Stimulated activated CD4-positive, alpha-beta T cell treated with anti-CD3 and anti-CD28 coated beads, Interleukin-1b, Interleukin-23, amount 100 ng/mL, for 4 hours (primary cell): ENCODE measurements around the gene STOML1.

Experiments used
- DNase-seq, 2 donors: peaks; one replicate each; pipeline ENCODE4 v3.0.0-alpha.2; 2020; ENCODE audit warnings: low read depth in 2 of 2

STOML1 gene, protein sequence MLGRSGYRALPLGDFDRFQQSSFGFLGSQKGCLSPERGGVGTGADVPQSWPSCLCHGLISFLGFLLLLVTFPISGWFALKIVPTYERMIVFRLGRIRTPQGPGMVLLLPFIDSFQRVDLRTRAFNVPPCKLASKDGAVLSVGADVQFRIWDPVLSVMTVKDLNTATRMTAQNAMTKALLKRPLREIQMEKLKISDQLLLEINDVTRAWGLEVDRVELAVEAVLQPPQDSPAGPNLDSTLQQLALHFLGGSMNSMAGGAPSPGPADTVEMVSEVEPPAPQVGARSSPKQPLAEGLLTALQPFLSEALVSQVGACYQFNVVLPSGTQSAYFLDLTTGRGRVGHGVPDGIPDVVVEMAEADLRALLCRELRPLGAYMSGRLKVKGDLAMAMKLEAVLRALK

DNA sequence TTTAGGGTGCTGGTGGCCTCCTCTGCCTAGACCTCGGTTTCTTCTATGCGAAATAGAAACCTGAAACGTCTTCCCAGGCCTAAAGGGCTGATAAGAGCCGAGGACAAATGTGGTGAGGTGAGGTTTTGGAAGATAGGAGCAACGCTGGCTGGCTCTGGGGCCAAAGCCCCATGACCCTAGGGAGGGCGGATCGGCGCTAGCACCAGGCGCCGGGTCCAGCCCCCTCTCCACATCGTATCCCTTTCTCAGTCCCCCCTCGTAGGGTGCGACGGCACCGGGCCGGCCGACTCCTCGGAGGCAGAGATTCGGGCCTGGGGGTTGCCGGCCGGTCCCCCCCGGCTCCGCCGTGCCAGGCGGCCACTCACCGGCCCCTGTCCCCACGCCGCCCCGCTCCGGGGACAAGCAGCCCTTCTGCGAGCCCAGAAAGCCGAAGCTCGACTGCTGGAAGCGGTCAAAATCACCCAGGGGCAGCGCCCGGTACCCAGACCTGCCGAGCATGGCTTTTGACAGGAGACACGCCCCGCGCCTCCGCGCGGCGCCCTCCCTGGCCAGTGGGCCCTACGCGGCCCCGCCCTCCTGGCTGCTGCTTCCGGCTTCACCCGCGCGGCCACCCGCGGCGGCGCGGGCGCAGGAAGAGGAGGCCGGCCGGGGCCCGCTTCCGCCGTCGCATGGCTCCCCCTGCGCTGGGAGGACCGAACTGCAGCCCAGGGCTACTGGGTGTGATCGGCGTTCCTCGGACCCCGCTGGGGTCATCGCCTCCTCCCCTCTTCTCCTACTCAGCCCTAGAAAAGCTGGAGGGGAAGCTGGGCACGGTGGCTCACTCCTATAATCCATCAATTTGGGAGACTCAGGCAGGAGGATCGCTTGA, at the start of gene STOML1:
Gene STOML1, minus strand, starts transcription at position 570 of the 868 bp plus-strand sequence. Its CDS starts 72 bp downstream, at position 498.
- peak; percentile 93 to 98 for DNase-seq

DNA sequence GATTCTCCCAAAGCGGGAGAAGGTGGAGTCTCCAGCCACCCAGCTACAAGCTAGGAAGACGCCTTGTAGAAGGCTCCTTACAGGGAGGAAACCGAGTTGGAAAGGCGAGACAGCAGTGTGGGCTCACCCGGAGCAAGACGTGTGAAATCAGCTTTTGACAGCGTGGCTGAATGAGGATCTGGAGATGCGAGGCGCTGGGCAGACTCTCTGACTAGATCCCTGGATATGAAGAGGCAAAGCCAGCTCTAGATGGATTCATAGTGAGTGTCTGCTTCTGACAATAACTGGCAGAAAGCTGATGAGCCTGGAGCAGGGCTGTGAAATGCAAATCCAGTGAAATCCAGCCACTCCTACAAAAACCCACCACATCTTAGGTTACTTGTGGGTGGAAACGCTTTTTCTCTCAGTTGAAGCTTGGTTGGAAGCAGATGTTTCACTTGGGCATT, 49.2 kb upstream of the STOML1 start:
- no peak for DNase-seq

DNA sequence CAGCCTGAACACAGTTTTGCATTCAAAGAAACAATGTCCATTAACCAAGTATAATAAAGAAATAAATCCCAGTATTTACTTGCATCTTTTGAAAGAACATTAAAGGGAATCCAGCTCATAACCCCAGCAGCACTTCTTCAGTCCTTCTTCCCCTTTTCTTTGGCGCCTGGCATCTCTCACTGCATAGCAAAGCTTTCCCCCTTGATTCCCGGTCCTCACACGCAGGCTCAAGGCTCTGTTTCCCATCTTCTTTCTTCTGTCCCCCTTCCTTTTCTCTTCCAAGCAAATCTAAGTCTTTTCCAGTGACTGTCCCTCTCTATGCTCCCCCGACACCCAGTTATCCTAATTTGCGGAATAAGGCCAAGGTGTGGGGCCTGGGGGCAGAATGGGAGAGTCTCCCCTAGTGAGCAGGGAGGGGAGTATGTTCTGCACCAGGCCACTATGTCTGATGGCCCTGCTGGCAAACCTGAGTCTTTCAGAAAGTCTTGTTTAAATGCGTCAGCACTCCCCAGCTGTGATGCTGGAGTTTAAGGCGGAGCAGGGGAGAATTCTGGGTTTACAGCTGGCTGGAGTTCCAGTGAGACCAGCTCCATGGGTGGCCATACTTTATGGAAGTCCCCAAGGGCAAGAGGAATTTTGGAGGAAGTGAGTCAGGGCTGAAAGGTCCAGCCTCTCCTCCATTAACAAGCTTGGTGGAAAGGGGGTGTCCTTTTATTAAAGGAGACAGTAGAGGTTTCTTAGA, 48.2 kb upstream of the STOML1 start:
- DNase-seq, result no peak

DNA sequence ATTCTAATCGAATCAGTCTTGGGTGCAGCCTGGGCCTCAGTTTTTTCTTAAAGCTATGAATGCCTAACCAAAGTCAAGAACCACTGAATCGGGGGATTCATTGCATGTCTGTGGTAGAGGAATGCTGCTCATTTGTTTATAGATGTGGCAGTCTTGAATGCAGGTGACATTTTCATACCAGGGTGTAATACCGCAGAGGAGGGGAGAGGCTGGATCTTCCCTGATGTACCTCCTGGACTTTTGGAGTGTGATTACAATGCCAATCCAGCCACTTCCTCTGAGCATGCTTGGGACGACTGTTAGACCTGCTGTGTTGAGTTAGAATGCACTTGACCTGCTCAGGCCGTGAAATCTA, 47.5 kb upstream of the STOML1 start:
- no peak for DNase-seq

DNA sequence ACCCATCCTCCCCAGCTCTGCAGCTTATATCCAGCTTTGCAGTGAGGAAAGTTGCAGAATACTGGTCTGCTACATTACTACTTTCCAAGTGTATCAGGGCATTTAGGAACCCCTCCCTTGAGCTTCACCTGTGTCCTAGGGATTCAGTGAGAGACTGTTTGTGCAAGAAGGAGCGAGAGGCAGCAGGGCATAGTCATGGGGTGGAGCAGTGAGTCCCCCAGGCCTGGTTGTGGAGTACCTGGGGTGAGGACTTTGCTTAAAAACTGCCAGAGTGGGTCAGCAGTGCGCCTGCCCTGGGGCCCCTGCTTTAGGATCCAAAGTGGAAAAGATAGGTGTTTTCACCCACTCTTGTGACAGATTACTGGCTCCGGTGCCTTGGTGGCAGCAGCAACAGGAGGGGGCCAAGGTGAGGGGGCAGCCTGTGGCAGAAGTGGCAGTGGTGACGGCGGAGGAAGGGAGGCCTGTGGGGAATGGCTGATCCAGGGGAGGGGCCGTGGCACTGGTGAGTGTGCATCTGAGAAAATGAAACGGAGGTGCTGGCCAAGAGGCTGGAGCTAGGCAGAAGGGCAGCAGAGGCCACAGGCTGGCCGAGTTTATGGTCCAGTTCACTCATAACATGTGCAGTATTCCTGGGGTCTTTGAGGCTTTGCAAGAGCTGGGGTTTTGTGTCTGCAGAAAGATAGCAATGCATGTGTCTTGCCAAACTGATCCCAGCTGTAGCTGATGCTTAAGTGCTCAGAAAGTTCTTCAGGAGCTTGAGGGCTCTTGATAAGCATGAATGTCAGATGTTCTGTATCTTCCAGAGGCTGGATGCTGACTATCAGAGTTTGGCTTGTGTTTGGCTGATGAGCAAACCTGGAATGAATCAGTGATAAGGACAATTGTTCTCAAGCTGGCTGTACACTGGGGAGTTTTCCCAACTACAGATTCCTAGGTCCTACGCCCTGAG, 46.9 kb upstream of the STOML1 start:
- DNase-seq, result no peak

DNA sequence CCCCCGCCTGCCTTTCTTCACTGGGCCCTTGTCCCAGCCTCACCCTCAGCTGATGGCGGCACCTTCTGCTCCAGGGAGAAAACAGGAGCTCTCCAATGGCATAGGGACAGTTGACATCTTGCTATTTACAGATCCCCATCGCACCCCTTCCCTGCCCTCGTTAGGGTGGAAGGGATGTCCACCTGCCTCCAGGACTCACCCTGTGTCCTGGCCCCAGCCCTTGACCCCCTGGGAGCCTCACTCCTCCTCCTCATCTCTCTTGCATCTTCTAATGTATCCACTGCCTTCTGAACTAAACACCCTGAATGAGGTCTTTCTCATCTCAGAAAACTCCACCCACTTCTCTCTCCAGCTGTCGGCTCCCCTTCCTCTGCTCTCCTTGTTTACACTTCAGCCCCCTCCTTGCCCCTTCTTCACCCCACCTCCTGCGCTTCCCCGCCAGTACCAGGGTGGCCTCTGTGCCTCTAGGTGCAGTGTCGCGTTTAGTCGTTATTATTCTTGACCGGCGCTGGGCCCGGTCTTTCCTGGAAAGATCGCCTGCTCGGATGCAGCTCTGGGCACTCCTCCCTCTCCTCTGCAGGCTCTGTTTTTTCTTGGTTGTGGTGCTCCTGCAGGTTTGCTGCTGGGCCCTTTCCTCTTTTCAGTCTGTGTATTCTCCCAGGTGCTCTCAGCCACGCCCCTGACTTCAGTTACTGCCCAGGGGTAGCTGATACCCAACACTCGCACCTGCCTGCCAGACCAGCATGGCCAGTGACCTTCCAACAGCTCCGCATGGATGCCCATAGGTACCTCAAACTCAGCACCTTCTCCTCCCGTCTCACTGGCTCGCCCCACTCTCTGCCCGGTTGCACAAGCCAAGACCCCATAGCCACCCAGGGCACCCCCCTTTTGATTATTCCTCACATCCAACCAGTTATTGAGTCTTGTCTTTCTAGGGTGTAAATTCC, 45.3 kb upstream of the STOML1 start:
- no peak for DNase-seq

DNA sequence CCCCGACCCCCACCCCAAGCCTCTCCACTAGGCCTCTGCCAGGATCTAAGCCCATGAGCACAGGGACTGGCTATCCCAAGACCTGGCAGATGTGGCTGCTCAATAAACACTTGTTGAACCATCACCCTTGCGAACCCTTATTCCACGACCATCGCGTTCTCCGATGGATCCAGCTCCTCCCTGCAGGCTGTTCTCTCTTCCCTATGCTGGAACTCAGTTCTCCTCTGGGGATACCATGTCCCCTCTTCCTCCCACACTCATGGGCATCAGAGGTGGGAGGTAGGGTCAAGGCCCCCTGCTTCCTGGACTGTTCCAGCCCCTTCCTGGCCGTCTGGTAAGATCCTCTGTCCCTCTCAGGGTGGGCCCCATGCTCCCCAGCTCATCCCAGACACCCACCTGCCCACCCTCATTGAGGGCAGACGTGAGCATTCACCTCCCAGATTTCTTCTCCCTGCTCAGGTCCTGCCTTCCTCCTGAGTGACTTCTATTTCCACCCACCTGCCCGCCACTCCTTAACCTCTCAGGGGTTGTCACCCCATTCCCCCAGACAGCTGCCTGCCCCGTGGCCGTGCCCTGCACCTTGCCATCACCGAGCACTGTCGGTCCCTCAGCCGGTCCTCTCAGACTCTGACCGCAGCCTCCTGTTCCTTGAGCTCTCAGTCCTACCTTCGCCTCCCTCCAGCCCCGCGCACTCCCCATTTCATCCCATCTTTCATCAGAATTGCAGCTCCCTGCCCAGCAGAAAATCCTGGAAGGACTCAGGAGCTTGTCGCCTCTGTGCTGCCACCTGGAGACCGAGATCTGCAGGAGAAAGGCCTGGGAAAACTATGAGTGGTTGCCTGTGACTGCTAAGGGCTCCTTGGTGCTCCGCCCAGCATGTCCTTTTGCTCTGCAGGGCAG, 44.4 kb upstream of the STOML1 start:
- no peak for DNase-seq

DNA sequence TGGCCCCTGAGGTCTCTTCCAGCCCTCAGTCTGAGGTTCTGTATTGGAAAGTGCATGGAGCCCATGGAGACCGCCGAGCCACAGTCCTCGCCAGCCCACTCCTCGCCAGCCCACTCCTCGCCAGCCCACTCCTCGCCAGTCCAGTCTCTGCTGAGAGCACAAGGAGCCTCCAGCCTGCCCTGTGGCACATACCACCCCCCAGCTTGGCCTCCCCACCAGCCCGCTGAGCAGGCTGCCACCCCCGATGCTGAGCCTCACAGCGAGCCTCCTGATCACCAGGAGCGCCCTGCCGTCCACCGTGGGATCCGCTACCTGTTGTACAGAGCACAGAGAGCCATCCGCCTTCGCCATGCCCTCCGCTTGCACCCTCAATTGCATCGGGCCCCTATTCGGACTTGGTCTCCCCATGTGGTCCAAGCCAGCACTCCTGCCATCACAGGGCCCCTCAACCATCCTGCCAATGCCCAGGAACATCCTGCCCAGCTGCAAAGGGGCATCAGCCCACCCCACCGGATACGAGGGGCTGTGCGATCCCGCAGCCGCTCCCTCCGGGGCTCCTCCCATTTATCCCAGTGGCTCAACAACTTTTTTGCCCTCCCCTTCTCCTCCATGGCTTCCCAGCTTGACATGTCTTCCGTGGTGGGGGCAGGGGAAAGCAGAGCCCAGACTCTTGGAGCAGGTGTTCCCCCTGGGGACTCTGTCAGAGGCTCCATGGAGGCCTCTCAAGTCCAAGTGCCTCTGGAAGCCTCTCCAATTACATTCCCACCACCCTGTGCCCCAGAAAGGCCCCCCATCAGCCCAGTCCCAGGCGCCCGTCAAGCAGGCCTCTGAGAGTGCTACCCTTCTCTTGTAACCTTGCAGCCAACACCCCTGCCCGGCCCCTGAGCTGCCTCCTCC, 43.3 kb upstream of the STOML1 start:
- no peak for DNase-seq

DNA sequence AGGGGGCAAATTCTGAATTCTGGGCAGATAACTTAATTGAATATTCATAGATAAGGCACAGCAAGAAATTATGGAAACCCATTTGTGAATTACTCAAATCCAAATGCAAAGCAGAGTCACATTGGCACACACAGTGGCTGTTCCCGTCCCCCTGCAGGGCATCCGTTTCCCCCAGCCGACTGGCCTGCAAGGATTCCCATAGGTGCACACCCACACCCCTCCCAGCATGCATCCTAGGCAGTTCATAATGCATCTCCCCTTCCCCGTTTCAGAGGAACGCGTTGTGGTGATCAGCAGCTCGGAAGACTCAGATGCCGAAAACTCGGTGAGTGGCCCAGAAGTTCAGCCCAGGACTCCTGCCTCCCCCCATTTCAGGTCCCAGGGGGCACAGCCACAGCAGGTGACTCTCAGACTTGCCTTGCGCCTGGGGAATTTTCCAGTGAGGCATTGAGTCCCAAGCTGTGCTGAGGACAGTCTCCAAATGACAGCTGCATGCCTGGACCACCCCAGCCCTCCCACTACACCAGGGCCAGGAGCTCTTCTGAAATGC, 42.2 kb upstream of the STOML1 start:
- no peak for DNase-seq

DNA sequence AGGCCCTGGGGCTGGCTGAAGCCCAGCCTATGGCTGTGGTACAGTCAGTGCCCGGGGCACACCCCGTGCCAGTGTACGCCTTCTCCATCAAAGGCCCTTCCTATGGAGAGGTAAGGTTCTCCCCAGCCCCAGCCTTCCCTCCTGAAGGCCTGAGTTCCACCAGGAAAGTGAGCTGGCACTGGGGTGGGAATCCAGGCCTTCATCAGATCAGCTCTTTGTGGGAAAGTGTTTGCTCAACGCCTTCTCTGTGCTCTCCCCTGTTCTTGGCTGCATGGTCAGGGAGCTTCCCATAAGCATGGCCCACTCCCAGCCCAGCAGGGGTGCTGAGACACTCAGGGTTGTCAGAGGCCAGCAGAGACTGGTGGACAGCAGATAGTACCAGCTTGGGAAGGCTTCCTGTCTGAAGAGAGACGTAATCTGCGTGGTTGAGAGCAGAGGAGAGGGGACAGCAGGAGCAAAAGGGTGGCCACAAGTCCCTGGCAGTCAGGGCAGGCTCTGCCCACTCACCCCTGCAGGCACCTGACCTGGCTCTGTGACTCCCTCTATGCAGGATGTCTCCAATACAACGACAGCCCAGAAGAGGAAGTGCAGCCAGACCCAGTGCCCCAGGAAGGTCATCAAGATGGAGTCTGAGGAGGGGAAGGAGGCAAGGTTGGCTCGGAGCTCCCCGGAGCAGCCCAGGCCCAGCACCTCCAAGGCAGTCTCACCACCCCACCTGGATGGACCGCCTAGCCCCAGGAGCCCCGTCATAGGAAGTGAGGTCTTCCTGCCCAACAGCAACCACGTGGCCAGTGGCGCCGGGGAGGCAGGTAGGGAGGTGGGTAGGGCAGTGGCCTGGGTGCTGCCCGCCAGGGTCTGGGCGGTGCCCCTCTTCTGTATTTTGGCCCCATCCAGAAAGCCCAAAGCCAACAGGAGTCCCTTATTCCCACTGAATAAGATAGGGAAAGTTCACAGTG, 40.8 kb upstream of the STOML1 start:
- DNase-seq, result no peak

DNA sequence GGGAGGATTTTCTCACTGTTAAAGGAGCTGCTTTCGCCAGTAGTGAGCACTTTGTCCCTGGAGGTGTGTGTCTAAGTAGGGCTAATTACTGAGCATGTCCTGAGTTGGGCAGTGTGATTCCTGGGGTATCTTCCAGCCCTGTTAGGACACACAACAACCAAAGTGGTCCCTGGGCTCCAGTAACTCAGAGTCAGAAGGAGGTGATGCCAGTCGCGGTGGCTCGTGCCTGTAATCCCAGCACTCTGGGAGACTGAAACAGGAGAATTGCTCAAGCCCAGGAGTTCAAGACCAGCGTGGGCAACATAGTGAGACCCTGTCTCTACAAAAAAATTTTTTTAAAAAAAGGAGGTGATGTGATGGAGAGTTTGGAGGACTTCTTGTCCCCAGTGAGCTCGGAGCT, 40.0 kb upstream of the STOML1 start:
- no peak for DNase-seq

DNA sequence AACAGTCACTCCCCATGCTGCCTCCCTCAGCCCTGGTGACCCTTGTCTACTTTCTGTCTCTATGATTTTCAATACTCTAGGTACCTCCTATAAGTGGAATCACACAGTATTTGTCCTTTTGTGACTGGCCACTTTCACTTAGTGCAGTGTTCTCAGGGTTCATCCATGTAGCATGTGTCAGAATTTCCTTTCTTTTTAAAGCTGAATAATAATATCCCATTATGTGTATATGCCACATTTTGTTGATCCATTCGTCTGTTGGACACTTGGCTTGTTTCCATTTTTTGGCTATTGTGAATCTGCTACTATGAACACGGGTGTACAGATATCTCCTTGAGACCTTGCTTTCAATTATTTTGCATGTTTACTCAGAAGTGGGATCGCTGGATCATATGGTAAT, 36.6 kb upstream of the STOML1 start:
- DNase-seq, result no peak

DNA sequence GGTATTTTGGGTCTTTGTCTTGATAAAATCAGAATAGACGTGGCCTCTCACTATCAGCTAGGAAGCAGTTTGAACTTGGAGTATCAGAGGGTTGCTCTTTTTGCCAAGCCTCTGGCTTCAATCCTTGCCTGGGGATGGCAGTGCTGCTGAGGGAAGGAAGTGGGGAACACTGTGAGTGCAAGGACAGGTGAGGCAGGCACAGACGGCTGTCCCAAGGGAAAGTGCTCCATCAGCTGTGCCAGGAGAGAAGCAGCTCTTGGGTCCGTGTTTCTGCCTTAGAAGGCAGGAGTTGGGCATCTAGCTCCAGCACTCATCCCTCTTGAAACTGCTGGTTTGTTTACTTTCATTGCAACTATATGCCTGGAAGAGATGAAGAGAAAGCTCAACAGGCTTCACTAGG, 35.6 kb upstream of the STOML1 start:
- no peak for DNase-seq

DNA sequence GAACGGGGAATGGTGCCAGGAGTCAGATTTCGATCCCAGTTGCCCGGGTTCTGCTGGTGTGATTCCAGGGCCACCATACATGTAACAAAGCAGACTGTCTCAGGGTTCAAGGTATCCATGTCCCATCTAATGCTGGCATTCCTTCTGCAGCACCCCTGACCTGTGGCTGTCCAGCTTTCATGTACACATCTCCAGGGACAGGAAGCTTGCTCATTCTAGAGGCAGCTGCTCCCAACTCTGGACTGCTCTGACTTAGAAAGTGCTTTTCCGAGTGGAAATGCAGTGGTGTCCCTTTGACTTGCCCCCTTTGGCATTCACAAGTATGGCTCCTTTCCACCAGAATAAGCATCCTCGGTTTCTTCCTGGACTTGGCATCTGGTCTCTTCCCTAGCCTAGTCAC, 33.3 kb upstream of the STOML1 start:
- DNase-seq, result no peak

DNA sequence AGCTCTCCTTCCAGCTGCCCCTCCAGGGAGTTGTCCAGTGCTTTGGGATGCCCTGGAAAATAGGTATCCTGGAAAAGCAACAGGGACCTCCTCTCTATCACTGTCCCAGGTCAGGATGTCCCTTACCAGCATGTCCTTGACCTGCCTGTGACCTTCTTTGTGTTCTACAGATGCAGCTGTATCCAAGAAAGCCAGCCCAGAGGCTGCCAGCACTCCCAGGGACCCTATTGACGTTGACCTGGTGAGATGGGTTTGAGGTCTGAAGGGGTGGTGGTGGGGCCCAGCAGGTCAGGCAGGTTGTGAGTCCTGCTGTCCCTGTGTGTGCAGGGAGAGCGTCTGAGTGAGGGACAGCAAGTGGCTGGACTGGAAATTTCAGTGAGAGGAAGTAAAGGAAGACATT, 32.6 kb upstream of the STOML1 start:
- no peak for DNase-seq

DNA sequence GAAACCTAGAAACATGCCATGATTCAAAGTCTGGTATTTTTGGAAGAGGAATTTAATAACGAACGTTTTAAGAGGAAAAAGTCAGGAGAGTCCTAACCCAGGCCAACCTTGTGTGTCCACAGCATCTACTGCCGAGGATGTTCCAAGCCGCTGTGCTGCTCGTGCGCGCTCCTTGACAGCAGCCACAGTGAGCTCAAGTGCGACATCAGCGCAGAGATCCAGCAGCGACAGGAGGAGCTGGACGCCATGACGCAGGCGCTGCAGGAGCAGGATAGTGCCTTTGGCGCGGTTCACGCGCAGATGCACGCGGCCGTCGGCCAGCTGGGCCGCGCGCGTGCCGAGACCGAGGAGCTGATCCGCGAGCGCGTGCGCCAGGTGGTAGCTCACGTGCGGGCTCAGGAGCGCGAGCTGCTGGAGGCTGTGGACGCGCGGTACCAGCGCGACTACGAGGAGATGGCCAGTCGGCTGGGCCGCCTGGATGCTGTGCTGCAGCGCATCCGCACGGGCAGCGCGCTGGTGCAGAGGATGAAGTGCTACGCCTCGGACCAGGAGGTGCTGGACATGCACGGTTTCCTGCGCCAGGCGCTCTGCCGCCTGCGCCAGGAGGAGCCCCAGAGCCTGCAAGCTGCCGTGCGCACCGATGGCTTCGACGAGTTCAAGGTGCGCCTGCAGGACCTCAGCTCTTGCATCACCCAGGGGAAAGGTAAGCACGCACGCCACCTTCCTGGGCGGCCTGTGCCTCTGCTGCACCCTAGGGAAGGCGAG, 30.8 kb upstream of the STOML1 start:
- no peak for DNase-seq
